GM23338 (cell line): Measurements from ENCODE around the gene TCF7L1. TPM values are rescaled to one million over a fixed set of nuclear protein-coding genes. Genes with fewer than 3 reads are reported as not detected.

Source experiments
- ATAC-seq: fragments of 200-7000 bp; cut with Tn5 transposase; 3 replicates; pipeline ENCODE4 v1.9.1; 2020
- DNase-seq: peaks from one replicate; pipeline ENCODE4 v3.0.0-alpha.2; 2015; ENCODE audit warnings: low spot score
- H2AFZ ChIP-seq: fragments of 200-600 bp; sonication (generic); 2 replicates; pipeline ENCODE4 v1.8.0; 2016; ENCODE audit warnings: antibody characterized with exemption, mild to moderate bottlenecking, moderate library complexity
- H3F3A ChIP-seq: fragments of 200-600 bp; sonication (generic); replicated peaks from 2 replicates; pipeline ENCODE4 v1.8.0; 2017; ENCODE audit warnings: antibody characterized with exemption, mixed run types, low read depth
- H3K27ac ChIP-seq: fragments of 200-600 bp; sonication (generic); 2 replicates; pipeline ENCODE4 v1.6.1; 2016; ENCODE audit warnings: low read depth
- H3K27me3 ChIP-seq: fragments of 200-600 bp; sonication (generic); 2 replicates; pipeline ENCODE4 v1.8.0; 2016; ENCODE audit warnings: mild to moderate bottlenecking, mixed run types, moderate library complexity; ENCODE audit not compliant: insufficient read depth
- H3K36me3 ChIP-seq: fragments of 200-600 bp; sonication (generic); 2 replicates; pipeline ENCODE4 v1.8.0; 2016; ENCODE audit warnings: mild to moderate bottlenecking; ENCODE audit not compliant: insufficient read depth
- H3K4me1 ChIP-seq: fragments of 200-600 bp; sonication (generic); 2 replicates; pipeline ENCODE4 v1.8.0; 2016; ENCODE audit warnings: mild to moderate bottlenecking, moderate library complexity; ENCODE audit not compliant: insufficient read depth
- H3K4me2 ChIP-seq: fragments of 200-600 bp; sonication (generic); 2 replicates; pipeline ENCODE4 v1.7.1; 2017; ENCODE audit warnings: mixed run types
- H3K4me3 ChIP-seq: fragments of 200-600 bp; sonication (generic); 2 replicates; pipeline ENCODE4 v1.6.1; 2016; ENCODE audit warnings: mixed run types
- H3K79me2 ChIP-seq: fragments of 200-600 bp; sonication (generic); replicated peaks from 2 replicates; pipeline ENCODE4 v1.8.0; 2017; ENCODE audit warnings: mild to moderate bottlenecking; ENCODE audit not compliant: insufficient read depth
- H3K9me2 ChIP-seq: fragments of 200-600 bp; sonication (generic); 2 replicates; pipeline ENCODE4 v1.8.0; 2017; ENCODE audit not compliant: insufficient read depth
- H4K20me1 ChIP-seq: fragments of 200-600 bp; sonication (generic); replicated peaks from 2 replicates; pipeline ENCODE4 v1.8.0; 2017; ENCODE audit warnings: mild to moderate bottlenecking; ENCODE audit not compliant: insufficient read depth
- H3K27ac Mint-ChIP-seq: 2 replicates; pipeline ENCODE4 v1.8.0; 2020; ENCODE audit warnings: inconsistent platforms, mild to moderate bottlenecking, moderate library complexity, mixed read lengths
- H3K27me3 Mint-ChIP-seq: 3 replicates; pipeline ENCODE4 v1.8.0; 2022; ENCODE audit warnings: low read depth, mild to moderate bottlenecking, moderate library complexity, mixed read lengths, inconsistent platforms; ENCODE audit not compliant: insufficient read depth, poor library complexity
- H3K36me3 Mint-ChIP-seq: 3 replicates; pipeline ENCODE4 v1.8.0; 2021; ENCODE audit warnings: low read depth, mild to moderate bottlenecking, inconsistent platforms, moderate library complexity, mixed read lengths
- H3K4me1 Mint-ChIP-seq: 3 replicates; pipeline ENCODE4 v1.8.0; 2020; ENCODE audit warnings: mild to moderate bottlenecking, inconsistent platforms, mixed read lengths
- H3K4me3 Mint-ChIP-seq: 3 replicates; pipeline ENCODE4 v1.8.0; 2021; ENCODE audit warnings: moderate library complexity, mild to moderate bottlenecking, inconsistent platforms, mixed read lengths
- H3K9me3 Mint-ChIP-seq: 3 replicates; pipeline ENCODE4 v1.8.0; 2020; ENCODE audit warnings: moderate library complexity, mild to moderate bottlenecking, inconsistent platforms, mixed read lengths
- CREB1 ChIP-seq: fragments of 250-450 bp; sonication (Bioruptor Pico); IDR thresholded peaks from 2 replicates; pipeline ENCODE4 v1.5.0; 2020; ENCODE audit warnings: low read depth, mild to moderate bottlenecking, moderate library complexity
- EZH2 ChIP-seq: fragments of 200-600 bp; sonication (generic); IDR thresholded peaks from one replicate; pipeline ENCODE4 v1.8.0; 2017; ENCODE audit warnings: antibody characterized with exemption, mild to moderate bottlenecking, low read depth; ENCODE audit not compliant: unreplicated experiment
- JUNB ChIP-seq: IDR thresholded peaks from one replicate; pipeline ENCODE4 v1.6.1; 2016; ENCODE audit warnings: antibody characterized with exemption; ENCODE audit not compliant: unreplicated experiment
- NANOG ChIP-seq: IDR thresholded peaks from 2 replicates; pipeline ENCODE4 v1.6.1; 2016; ENCODE audit warnings: antibody characterized with exemption, borderline replicate concordance
- POLR2AphosphoS5 ChIP-seq: IDR thresholded peaks from 2 replicates; pipeline ENCODE4 v1.6.1; 2016; ENCODE audit warnings: antibody characterized with exemption, low read depth
- STAT1 ChIP-seq: IDR thresholded peaks from one replicate; pipeline ENCODE4 v1.6.1; 2016; ENCODE audit warnings: antibody characterized with exemption; ENCODE audit not compliant: unreplicated experiment
- ZNF331 ChIP-seq: fragments of 250-450 bp; sonication (Bioruptor Pico); IDR thresholded peaks from 2 replicates; pipeline ENCODE4 v1.5.0; 2020; ENCODE audit warnings: low read depth, mild to moderate bottlenecking, moderate library complexity
- polyA plus RNA-seq: library from polyadenylated mRNA; unstranded; fragments of >200 nt; fragmentation: Nextera tagmentation; extraction: Ambion mirVana; gene quantifications from 2 replicates; pipeline ENCODE4 v1.2.1, GENCODE V29; 2016
- total RNA-seq: library from RNA; depleted of rRNA; stranded (reverse); fragments of >200 nt; shearing (Covaris generic); gene quantifications from 2 replicates; pipeline ENCODE4 v1.2.3, GENCODE V29; 2014
- TF ChIP-seq, protein P1 (sequence below): fragments of 250-450 bp; sonication (Bioruptor Pico); IDR thresholded peaks from 2 replicates; pipeline ENCODE4 v1.5.0; 2020; ENCODE audit warnings: mild to moderate bottlenecking, moderate library complexity
- TF ChIP-seq, protein P2 (sequence below), 2 experiments: fragments of 200-600 bp in 1 of 2; sonication (generic) in 1 of 2; conservative IDR thresholded peaks; 2 replicates each; pipeline versions ENCODE4 v1.5.1 to v1.6.1; 2016 to 2017; ENCODE audit warnings: antibody characterized with exemption in 2 of 2, low read depth in 2 of 2, mild to moderate bottlenecking in 2 of 2, moderate library complexity in 1 of 2
- TF ChIP-seq, protein P3 (sequence below): IDR thresholded peaks from one replicate; pipeline ENCODE4 v1.6.1; 2018; ENCODE audit warnings: antibody characterized with exemption; ENCODE audit not compliant: unreplicated experiment

The TCF7L1 gene
- total and polyA plus RNA-seq, 2 experiments from 2014 or later: 47.3 to 101 TPM

DNA sequence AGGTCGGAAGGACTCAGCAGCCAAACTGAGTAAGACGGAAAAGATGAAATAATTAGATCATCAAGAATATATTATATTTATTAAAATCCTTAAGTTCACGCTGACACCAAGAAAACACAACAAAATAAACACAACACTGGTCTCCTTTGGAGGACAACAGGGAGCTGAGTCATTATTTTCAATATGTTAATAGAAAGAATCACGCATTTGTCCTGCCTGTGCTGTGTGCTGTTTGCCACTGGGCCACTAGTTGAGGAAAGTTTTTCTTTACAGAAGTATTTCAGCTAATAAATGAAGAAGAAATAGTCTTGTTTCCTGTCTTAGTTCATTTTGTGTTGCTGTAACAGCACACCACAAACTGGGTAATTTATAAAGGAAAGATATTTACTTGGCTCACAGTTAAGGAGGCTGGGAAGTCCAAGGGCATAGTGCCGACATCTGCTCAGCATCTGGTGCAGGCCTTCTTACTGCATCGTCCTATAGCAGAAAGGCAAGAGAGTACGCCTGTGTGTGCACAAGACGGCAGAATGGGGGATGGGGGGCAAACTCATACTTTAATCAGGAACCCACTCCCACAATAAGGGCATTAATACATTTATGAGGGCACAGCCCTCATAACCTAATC lies 88.0 kb downstream of the TCF7L1 start:
- Histone ChIP-seq H3F3A (no peaks in the 10 kb centered on the region), H3K4me1 (peaks cover 44% of the 10 kb centered on the region), H3K9me2 (no peaks in the 10 kb centered on the region), H2AFZ (no peak overlapping the region), H3K4me3 (no peak overlapping the region), H3K27ac (no peak overlapping the region), H3K4me2 (no peak overlapping the region), H4K20me1 (peaks cover 71% of the 10 kb centered on the region), H3K27me3 (no peaks in the 10 kb centered on the region), H3K36me3 (no peaks in the 10 kb centered on the region), H3K79me2 (peaks cover 98% of the 10 kb centered on the region)
- ATAC-seq (peak; percentile 26), DNase-seq (no peak)
- Mint-ChIP-seq H3K27ac (no peak overlapping the region; the same call in 1 of the 2 replicates), H3K4me1 (peaks cover 54% of the 10 kb centered on the region), H3K9me3 (no peaks in the 10 kb centered on the region), H3K36me3 (peaks cover 8% of the 10 kb centered on the region; the same call in 2 of the 3 replicates), H3K27me3 (peaks cover 3% of the 10 kb centered on the region), H3K4me3 (no peak overlapping the region)
- no peak for TF ChIP-seq NANOG

DNA sequence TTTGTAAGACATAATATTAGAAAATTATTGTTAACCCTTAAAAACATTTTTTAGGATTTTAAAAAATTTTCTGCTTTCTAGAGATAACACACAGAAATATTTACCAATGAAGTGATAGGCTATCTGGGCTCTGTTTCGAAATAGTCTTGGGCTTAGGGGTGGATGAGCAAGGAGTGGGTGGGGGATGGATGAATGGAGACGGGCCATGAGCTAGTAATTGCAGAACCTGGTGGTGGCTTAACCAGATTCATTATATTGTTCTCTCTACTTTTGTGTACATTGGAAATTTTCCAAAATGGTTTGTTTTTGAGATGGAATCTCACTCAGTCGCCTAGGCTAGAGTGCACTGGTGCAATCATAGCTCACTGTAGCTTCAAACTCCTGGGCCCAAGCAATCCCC lies 89.6 kb downstream of the TCF7L1 start:
- ATAC-seq: no peak
- Histone ChIP-seq H3K9me2 (no peaks in the 10 kb centered on the region), H3K79me2 (peaks cover 98% of the 10 kb centered on the region), H3K4me3 (no peak overlapping the region), H3K27me3 (no peaks in the 10 kb centered on the region), H3K4me2 (no peak overlapping the region), H3F3A (no peaks in the 10 kb centered on the region), H4K20me1 (peaks cover 75% of the 10 kb centered on the region), H3K27ac (no peak overlapping the region), H3K36me3 (no peaks in the 10 kb centered on the region), H3K4me1 (peaks cover 43% of the 10 kb centered on the region), H2AFZ (no peak overlapping the region)
- Mint-ChIP-seq H3K27ac (no peak overlapping the region), H3K9me3 (no peaks in the 10 kb centered on the region), H3K4me1 (peaks cover 51% of the 10 kb centered on the region), H3K4me3 (no peak overlapping the region), H3K27me3 (peaks cover 3% of the 10 kb centered on the region), H3K36me3 (peaks cover 6% of the 10 kb centered on the region; the same call in 2 of the 3 replicates)
- DNase-seq: no peak
- no peak for TF ChIP-seq EZH2
- TF ChIP-seq, protein P1, sequence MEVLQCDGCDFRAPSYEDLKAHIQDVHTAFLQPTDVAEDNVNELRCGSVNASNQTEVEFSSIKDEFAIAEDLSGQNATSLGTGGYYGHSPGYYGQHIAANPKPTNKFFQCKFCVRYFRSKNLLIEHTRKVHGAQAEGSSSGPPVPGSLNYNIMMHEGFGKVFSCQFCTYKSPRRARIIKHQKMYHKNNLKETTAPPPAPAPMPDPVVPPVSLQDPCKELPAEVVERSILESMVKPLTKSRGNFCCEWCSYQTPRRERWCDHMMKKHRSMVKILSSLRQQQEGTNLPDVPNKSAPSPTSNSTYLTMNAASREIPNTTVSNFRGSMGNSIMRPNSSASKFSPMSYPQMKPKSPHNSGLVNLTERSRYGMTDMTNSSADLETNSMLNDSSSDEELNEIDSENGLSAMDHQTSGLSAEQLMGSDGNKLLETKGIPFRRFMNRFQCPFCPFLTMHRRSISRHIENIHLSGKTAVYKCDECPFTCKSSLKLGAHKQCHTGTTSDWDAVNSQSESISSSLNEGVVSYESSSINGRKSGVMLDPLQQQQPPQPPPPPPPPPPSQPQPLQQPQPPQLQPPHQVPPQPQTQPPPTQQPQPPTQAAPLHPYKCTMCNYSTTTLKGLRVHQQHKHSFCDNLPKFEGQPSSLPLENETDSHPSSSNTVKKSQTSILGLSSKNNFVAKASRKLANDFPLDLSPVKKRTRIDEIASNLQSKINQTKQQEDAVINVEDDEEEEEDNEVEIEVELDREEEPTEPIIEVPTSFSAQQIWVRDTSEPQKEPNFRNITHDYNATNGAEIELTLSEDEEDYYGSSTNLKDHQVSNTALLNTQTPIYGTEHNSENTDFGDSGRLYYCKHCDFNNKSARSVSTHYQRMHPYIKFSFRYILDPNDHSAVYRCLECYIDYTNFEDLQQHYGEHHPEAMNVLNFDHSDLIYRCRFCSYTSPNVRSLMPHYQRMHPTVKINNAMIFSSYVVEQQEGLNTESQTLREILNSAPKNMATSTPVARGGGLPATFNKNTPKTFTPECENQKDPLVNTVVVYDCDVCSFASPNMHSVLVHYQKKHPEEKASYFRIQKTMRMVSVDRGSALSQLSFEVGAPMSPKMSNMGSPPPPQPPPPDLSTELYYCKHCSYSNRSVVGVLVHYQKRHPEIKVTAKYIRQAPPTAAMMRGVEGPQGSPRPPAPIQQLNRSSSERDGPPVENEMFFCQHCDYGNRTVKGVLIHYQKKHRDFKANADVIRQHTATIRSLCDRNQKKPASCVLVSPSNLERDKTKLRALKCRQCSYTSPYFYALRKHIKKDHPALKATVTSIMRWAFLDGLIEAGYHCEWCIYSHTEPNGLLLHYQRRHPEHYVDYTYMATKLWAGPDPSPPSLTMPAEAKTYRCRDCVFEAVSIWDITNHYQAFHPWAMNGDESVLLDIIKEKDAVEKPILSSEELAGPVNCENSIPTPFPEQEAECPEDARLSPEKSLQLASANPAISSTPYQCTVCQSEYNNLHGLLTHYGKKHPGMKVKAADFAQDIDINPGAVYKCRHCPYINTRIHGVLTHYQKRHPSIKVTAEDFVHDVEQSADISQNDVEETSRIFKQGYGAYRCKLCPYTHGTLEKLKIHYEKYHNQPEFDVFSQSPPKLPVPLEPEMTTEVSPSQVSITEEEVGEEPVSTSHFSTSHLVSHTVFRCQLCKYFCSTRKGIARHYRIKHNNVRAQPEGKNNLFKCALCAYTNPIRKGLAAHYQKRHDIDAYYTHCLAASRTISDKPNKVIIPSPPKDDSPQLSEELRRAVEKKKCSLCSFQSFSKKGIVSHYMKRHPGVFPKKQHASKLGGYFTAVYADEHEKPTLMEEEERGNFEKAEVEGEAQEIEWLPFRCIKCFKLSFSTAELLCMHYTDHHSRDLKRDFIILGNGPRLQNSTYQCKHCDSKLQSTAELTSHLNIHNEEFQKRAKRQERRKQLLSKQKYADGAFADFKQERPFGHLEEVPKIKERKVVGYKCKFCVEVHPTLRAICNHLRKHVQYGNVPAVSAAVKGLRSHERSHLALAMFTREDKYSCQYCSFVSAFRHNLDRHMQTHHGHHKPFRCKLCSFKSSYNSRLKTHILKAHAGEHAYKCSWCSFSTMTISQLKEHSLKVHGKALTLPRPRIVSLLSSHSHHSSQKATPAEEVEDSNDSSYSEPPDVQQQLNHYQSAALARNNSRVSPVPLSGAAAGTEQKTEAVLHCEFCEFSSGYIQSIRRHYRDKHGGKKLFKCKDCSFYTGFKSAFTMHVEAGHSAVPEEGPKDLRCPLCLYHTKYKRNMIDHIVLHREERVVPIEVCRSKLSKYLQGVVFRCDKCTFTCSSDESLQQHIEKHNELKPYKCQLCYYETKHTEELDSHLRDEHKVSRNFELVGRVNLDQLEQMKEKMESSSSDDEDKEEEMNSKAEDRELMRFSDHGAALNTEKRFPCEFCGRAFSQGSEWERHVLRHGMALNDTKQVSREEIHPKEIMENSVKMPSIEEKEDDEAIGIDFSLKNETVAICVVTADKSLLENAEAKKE (CRISPR knock-in tag): no peak
- TF ChIP-seq JUNB: no peak
- TF ChIP-seq STAT1: no peak
- no peak for TF ChIP-seq POLR2AphosphoS5
- TF ChIP-seq, protein P2, sequence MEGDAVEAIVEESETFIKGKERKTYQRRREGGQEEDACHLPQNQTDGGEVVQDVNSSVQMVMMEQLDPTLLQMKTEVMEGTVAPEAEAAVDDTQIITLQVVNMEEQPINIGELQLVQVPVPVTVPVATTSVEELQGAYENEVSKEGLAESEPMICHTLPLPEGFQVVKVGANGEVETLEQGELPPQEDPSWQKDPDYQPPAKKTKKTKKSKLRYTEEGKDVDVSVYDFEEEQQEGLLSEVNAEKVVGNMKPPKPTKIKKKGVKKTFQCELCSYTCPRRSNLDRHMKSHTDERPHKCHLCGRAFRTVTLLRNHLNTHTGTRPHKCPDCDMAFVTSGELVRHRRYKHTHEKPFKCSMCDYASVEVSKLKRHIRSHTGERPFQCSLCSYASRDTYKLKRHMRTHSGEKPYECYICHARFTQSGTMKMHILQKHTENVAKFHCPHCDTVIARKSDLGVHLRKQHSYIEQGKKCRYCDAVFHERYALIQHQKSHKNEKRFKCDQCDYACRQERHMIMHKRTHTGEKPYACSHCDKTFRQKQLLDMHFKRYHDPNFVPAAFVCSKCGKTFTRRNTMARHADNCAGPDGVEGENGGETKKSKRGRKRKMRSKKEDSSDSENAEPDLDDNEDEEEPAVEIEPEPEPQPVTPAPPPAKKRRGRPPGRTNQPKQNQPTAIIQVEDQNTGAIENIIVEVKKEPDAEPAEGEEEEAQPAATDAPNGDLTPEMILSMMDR (conservative IDR thresholded peaks at IDR 0.05; ENCODE audit: low read depth in 2 of 2): no peak
- TF ChIP-seq CREB1 (CRISPR knock-in tag): no peak
- TF ChIP-seq, protein P3, sequence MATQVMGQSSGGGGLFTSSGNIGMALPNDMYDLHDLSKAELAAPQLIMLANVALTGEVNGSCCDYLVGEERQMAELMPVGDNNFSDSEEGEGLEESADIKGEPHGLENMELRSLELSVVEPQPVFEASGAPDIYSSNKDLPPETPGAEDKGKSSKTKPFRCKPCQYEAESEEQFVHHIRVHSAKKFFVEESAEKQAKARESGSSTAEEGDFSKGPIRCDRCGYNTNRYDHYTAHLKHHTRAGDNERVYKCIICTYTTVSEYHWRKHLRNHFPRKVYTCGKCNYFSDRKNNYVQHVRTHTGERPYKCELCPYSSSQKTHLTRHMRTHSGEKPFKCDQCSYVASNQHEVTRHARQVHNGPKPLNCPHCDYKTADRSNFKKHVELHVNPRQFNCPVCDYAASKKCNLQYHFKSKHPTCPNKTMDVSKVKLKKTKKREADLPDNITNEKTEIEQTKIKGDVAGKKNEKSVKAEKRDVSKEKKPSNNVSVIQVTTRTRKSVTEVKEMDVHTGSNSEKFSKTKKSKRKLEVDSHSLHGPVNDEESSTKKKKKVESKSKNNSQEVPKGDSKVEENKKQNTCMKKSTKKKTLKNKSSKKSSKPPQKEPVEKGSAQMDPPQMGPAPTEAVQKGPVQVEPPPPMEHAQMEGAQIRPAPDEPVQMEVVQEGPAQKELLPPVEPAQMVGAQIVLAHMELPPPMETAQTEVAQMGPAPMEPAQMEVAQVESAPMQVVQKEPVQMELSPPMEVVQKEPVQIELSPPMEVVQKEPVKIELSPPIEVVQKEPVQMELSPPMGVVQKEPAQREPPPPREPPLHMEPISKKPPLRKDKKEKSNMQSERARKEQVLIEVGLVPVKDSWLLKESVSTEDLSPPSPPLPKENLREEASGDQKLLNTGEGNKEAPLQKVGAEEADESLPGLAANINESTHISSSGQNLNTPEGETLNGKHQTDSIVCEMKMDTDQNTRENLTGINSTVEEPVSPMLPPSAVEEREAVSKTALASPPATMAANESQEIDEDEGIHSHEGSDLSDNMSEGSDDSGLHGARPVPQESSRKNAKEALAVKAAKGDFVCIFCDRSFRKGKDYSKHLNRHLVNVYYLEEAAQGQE: no peak
- no peak for TF ChIP-seq ZNF331 (CRISPR knock-in tag)
